GM12875 (cell line): ENCODE data around the gene TBR1.
A peak's percentile ranks its signal among the peaks of the same experiment; 100 is the strongest.

Experiments used
- H3K4me3 ChIP-seq: one replicate; pipeline ENCODE4 v1.5.1; 2011; ENCODE audit warnings: low read depth, low read length, control low read depth
- TF ChIP-seq, protein P1 (sequence below): IDR thresholded peaks from 2 replicates; pipeline ENCODE4 v1.5.1; 2011; ENCODE audit warnings: low read depth, mild to moderate bottlenecking, control low read depth, inconsistent platforms, low read length, moderate library complexity, borderline replicate concordance; ENCODE audit not compliant: insufficient read depth

Gene TBR1

DNA sequence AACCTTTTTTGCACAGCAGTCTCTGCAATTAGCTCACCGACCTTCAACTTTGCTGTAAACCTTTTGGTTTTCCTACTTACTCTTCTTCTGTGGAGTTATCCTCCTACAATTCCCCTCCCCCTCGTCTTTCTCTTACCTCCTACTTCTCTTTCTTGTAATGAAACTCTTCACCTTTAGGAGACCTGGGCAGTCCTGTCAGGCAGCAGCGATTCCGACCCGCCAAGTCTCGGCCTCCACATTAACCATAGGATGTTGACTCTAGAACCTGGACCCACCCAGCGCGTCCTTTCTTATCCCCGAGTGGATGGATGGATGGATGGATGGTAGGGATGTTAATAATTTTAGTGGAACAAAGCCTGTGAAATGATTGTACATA is 8.3 kb downstream of the TBR1 start:
- TF ChIP-seq, protein P1, sequence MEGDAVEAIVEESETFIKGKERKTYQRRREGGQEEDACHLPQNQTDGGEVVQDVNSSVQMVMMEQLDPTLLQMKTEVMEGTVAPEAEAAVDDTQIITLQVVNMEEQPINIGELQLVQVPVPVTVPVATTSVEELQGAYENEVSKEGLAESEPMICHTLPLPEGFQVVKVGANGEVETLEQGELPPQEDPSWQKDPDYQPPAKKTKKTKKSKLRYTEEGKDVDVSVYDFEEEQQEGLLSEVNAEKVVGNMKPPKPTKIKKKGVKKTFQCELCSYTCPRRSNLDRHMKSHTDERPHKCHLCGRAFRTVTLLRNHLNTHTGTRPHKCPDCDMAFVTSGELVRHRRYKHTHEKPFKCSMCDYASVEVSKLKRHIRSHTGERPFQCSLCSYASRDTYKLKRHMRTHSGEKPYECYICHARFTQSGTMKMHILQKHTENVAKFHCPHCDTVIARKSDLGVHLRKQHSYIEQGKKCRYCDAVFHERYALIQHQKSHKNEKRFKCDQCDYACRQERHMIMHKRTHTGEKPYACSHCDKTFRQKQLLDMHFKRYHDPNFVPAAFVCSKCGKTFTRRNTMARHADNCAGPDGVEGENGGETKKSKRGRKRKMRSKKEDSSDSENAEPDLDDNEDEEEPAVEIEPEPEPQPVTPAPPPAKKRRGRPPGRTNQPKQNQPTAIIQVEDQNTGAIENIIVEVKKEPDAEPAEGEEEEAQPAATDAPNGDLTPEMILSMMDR, result no peak
- H3K4me3 ChIP-seq, result no peak overlapping the region

DNA sequence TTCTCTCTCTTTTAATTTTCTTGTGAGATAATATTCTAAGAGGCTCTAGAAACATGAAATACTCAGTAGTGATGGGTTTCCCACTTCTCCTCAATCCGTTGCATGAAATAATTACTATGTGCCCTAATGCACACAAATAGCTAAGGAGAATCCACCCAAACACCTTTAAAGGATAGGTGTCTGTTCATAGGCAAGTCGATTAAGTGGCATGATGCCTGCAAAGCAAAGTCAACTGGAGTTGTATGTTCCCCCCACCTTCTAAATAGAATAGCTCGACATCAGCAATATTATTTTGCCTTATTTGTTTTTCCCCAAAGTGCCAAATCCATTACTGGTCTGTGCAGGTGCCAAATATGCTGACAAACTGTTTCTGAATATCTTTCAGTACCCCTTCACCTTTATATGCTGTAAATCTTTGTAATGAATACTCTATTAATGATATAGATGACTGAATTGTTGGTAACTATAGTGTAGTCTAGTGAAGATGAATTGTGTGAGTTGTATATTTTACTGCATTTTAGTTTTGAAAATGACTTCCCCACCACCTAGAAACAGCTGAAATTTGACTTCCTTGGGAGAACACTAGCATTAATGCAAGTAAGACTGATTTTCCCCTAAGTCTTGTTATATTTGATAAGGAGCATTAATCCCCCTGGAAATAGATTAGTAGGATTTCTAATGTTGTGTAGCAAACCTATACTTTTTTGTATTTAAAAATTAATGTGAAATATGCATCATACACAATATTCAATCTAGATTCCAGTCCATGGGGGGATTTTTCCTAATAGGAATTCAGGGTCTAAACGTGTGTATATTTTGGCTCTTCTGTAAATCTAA is 9.0 kb downstream of the TBR1 start:
- no peak overlapping the region for H3K4me3 ChIP-seq
- TF ChIP-seq, protein P1, result no peak

DNA sequence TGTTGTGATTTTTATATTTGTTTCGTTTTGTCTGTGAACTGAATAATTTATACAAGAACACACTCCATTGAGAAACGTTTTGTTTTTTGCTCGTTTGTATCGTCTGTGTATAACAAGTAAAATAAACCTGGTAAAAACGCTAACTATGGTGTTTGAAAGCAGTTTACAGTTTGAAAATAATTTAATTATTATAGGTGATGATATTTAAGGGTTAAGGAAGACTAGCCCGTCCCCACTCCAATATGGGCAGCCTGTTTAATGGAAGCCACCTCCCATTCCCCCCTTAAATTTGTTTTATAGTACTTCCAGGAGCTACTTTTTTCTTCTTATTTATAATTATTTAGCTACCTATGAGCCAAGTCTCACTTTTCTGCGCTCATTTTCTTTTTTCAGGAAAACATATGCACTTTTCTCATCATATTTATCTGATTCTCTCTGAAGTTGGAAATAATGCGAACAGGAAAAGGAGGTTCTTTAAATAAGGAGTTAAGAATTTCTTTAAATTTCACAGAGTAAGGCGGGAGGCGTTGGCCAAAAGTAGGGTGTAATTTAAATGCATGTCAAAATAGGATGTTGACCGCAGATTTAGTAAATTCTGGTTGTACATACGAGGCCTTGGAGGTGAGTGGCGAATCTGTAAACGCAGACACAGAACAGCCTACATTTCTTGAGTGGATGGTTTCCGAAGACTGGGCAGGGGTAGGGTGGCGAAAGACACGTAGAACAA is 9.8 kb downstream of the TBR1 start:
- H3K4me3 ChIP-seq, result no peak overlapping the region
- TF ChIP-seq, protein P1, result no peak

DNA sequence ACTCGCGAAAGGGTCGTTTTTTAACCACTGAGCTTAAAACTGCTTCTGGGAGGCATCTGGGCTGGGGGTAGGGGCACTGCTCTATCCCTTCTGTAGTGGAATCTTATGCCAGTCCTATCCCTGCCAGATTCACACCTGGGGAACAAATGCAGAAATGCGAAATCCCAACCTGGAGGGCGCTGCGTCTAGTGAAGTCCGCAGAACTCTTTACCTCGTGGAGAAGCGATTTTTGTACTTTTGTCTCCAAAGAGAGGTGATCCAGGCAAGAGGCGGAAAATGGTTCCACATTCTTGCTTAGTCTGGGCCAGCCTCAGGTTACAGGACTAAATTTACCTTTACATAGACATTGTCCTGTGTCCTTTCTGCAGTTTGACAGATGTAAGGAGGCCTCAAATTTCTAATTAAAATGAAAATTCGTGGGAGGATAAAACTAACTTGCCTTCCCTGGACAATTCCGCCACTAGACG is 10.4 kb downstream of the TBR1 start:
- H3K4me3 ChIP-seq, result no peak overlapping the region
- TF ChIP-seq, protein P1, result no peak

DNA sequence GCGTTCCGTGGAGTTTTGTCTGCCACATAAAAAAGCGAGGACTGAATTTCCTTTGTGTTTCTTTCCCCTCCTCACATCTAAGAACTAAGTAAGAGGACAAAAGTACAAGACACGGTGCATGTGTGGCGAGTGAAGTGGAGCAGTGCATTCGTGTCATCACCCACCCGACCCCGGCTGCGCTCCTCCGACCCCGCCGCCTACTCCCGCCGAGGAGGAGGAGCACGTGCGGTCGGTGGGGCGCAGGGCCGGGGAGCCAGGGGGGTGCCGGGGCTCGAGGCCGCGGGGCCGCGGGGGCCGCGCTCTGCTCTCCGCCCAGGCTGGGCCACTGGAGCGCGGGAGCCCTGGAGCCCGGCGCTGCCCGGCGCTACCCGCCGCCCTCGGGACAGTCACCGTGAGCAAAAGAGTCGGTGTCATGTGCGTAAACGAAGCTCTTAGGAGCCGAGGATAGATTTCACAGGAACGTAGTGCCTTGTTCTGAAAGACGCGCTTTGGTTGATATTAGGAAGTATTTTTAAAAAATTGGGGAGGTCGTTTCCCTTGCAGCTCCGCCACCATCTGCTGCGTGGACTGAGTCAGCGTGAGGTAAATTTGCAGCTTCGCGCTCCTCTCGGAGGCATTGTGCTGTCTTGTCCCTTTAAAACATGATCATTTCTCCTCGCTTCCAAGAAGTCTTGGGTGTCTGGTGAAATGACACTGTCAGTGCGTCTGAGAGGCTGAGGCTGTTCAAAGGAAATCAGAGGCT is 11.0 kb downstream of the TBR1 start:
- TF ChIP-seq, protein P1, result peak; percentile 38; the same call in 1 of the 2 replicates
- H3K4me3 ChIP-seq, result no peak overlapping the region

DNA sequence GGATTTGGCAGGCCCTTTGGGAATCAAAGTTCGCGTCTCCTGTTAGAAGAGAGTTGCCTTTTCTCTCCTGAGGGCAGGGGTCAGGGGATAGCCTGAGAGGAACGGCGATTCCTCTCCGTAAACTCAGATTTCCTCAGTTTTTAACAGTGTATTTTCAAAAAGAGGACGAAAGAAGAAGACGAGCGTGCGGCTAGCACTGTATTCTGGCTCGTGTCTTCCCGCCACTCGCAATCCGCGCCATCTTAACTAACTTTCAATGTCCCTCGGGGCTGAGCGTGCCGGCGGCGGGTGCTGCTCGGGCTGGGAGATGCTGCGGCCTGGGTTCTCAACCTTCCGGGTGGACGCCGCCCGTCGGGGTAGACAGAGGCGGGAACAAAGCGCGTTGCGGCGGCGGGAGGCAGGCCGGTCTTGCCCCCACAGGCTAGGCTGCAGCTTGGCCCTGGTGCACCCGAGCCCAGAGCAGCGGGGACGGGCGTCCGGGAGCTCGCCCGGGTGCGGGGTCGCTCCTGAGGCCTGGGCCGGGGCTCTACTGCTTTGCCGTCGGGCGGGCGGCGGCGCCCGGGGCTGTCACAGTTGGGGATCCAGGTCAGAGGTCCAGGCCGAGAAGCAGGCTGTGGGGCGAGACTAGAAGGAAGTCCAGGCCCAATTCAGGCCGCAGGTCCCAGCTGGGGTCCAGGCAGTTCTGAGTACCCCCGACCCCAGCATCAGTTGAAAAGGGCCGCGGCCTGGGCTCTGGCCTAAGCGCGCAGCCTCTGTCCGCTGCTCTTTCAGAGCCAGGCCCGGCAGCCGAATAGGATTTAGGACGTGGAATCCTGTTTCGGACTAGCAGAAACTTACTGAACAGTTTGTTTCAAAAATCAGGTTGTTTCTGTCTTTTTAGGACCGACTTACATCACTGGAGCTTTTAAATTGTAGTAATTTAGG is 11.8 kb downstream of the TBR1 start:
- TF ChIP-seq, protein P1, result no peak
- H3K4me3 ChIP-seq, result no peak overlapping the region
